IPS DF 4.7 (cell line): ENCODE data around the gene ZDHHC19.
"Not testable (repeated sequence)": the region's sequence is repeated elsewhere in the genome, so short reads cannot be mapped to it uniquely, and the experiment has no call there.

Experiments
- DNase-seq: peaks from one replicate; pipeline ENCODE4 v3.0.0-alpha.2; 2013; ENCODE audit warnings: low spot score; ENCODE audit errors: extremely low read depth

ZDHHC19 gene, protein sequence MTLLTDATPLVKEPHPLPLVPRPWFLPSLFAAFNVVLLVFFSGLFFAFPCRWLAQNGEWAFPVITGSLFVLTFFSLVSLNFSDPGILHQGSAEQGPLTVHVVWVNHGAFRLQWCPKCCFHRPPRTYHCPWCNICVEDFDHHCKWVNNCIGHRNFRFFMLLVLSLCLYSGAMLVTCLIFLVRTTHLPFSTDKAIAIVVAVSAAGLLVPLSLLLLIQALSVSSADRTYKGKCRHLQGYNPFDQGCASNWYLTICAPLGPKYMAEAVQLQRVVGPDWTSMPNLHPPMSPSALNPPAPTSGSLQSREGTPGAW

DNA sequence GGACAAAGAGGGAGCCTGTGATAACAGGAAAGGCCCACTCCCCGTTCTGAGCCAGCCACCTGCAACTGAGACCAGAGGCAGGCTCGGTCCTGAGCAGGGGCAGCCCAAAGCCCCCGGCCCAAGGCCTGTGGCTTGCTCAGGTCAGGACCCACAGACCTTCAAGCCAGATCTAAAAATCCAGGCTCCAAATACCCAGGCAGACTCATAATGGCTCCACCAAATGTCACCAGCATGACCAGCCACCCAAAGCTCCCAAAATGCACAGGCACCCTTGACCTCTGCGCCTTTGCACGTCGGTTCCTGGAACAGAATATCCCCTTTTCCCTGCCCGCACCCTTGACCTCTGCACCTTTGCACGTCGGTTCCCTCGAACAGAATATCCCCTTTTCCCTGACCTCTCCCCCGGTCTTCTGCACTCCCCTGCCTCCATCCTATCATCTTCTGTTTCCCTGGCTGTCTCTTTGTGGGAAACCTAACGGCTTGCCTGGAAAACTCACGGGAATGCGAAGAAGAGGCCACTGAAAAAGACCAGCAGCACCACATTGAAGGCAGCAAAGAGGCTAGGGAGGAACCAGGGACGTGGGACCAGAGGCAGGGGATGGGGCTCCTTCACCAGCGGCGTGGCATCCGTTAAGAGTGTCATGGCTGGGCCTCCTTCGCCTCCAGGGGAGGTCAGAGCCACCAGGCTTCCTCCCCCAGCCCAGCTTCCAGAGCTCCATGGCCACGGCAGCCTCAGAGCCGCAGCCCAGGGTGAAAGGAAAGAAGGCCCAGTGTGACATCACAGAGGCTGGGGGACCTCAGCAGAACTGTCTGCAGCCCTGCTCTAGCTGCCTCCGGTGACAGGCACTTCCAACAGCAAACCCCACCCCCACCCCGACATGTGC is at the start of gene ZDHHC19:
Gene ZDHHC19 (minus strand): TSS at position 728 of the 884 bp plus-strand sequence. CDS start 85 bp downstream, at position 643.
- no peak for DNase-seq

DNA sequence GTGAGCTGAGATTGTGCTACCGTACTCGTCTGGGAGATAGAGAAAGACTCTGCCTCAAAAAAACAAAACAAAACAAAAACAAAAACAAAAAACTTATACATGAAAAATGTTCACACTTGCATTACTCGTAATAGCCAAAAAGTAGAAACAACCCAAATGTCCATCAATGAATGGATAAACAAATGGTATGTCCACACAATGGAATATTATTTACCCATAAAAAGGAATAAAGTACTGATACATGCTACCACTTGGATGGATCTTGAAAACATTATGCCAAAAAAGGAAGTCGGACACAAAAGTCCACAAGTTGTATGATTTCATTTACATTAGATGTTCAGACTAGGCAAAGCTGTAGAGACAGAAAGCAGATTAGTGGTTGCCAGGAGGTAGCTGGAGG is 49.6 kb upstream of the ZDHHC19 start:
- DNase-seq, result no peak

DNA sequence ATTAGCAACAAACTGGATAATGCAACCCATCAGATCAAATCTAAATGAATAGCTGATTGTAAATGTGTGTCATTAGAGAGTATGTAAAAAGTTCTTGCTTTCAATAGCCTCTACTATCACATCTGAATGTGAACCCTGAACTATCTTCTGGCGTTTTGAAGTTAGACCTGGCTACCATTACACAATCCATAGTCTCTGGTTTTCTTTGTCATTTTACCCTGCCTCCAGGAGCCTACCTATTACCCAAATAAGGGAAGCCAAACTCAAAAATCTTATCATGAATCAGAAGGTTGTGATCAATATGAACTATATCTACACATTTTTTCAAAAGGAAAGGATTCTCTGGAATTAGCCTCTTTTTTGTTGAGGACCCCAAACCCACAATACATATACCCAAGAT is 44.6 kb upstream of the ZDHHC19 start:
- DNase-seq, result no peak

DNA sequence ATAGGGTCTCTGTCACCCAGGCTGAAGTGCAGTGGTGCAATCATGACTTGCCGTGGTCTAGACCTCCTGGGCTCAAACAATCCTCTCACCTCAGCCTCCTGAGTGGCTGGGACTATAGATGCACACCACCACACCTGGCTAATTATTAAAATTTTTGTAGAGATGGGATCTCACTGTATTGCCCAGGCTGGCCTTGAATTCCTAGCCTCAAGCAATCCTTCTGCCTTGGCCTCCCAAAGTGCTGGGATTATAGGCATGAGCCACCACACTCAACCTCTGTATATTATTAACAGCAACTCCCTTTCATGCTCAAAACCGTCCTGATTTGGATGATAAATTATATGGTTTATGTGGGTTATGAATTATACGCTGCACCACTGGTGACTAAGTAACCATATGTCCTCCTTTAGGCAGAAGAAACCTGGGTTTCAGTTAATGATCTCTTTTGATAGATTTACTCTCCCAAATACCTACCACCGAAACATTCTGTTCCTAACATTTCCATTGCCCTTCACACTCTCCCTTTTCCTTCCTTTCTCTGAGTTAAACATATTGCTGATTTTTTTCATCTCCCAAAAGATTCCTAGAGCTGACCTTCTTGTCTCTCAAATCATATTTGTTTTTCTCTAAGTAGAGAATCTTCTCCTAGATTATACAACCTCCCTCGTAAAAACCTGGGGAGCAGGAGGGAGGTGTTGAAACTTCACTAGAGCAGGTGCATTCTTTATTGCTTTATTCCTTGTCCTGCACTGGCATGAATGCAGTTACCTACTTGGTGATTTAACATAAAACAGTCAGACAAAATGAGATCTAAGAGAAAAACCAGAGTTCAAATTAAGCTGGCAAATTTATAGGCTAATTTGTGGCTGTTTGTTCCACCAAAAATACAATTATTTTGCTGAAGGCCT is 43.4 kb upstream of the ZDHHC19 start:
- no peak for DNase-seq

DNA sequence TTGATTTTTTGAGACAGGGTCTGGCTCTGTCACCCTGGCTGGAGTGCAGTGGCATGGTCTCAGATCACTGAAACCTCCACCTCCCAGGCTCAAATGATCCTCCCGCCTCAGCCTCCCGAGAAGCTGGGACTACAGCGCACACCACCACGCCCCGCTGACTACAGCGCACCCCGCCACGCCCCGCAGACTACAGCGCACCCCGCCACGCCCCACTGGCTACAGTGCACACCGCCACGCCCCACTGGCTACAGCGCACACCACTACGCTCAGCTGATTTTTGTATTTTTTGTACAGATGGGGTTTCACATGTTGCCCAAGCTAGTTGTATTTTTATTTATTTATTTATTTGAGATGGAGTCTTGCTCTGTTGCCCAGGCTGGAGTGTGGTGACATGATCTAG is 40.7 kb upstream of the ZDHHC19 start:
- DNase-seq, result no peak

DNA sequence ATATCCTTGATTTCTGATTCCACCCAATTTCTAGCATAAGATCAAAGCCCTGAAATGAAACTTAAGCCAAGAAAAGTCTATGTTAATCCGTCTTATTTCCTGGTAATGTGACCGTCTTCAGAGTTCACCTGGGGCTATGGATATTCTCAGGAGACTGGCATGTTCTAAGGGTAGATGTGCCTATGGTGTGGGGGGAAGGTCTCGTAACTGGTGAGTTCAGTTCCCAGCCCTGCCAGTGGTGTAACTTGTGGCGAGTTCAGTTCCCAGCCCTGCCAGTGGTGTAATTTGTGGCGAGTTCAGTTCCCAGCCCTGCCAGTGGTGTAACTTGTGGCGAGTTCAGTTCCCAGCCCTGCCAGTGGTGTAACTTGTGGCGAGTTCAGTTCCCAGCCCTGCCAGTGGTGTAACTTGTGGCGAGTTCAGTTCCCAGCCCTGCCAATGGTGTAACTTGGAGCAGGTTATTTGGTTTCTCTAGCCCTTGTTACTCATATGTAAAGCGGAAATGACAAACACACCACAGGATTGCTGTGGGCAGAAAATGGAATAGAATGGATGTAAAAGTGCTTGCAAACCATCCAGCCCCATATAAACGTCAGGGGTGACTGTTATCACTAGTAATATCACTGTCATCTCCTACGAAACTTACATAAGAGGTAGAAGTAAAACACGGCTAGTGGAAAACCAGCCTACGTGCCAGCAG is 35.6 kb upstream of the ZDHHC19 start:
- no peak for DNase-seq

DNA sequence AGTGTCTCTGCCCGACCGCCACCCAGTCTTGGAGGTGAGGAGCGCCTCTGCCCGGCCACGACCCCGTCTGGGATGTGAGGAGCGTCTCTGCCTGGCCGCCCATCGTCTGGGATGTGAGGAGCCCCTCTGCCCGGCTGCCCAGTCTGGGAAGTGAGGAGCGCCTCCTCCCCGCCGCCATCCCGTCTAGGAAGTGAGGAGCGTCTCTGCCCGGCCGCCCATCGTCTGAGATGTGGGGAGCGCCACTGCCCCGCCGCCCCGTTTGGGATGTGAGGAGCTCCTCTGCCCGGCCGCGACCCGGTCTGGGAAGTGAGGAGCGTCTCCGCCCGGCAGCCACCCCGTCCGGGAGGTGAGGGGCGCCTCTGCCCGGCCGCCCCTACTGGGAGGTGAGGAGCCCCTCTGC is 33.0 kb upstream of the ZDHHC19 start:
- DNase-seq, result not testable (repeated sequence)

DNA sequence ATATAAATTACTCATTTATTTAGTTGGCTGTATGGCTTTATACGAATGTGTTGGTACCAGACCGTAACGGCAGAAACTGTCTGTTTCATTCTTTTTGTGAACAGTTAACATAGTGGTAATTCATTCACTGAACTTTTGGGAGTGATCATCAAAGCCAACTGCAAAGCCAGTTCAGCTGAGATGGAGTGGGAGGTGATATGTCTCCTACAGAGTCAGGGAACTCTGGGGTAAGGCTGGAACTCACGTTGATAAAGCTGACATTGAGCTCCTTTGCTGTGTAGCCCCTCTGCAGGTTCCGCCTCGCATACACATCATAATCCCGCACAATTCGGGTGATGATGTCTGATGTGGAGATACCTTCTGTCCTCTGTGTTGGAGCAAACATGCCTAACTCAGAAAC is 30.5 kb upstream of the ZDHHC19 start:
- no peak for DNase-seq

DNA sequence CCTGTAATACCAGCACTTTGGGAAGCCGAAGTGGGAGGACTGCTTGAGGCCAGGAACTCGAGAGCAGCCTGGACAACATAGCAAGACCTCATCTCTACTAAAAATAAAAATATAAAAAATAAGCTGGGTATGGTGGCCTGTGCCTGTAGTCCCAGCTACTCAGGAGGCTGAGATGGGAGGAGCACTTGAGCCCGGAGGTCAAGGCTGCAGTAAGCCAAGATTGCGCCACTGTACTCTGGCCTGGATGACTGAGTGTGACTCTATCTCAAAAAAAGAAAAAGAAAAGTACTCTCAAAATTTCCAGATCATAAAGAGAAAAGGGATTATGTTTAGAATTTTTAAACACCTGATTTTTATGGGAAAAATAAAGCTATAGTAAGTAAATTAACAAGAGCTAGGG is 29.2 kb upstream of the ZDHHC19 start:
- DNase-seq, result no peak

DNA sequence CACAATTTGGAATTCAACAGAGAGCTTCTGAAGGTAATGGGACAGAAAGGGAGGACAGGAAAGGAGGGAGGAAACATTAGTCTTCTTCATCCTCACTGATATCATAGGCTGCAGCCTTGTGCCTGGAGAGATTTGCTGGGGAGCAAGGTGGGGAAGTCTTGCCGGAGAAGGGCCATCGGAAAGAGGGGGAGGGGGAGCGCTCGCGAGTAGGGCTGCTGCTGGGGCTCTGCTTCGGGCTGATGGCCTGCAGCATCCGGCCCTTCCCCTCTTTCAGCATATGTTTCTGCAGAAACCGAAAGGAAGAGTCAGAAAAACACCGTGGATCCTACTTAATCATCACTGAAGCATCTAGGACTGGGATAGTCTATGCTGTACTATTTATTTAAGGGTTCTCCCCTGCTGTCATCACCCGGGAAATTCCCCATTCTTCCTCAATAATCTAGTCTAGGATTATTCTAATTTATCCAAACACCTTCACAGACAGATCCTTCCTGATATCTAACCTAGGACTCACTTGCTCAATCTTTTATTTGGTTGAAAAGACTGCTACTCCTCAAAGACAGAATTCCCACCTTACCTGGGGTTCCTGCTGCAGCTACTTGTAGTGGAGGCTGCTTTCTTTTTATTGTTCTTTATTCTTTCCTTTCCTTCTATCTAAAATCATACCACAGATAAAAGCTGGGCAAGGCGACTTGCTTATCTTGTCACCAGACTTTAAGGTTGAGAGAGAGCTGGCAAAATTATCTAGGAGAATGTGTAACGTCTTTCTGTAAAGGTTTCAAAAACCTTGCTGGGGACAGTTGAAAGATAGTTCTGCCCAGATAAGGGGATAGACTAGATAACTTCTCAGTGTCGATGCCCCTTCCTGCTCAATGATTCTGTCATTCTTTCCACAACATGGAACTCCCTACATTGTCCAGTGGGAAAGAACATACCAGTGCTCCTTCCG is 27.7 kb upstream of the ZDHHC19 start:
- no peak for DNase-seq

DNA sequence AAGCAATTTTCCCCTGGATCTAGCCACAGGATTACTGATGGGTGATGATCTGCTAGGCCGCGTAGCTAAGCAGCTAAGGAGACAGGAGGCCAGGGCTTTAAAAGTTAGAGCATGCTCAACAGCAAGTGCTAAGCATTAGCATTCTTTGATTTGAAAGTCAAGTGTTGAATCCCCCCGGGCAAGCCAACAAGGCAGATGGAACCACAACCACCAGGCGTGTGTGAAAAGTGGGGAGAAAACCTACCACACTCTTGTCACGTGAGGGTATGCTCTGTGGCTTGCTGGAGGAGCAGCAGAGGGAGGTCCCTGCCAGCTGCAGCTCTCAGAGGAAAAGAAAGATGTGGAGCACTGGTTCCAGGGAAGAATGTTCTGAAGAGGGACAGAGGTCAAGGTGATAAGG is 26.0 kb upstream of the ZDHHC19 start:
- DNase-seq, result no peak

DNA sequence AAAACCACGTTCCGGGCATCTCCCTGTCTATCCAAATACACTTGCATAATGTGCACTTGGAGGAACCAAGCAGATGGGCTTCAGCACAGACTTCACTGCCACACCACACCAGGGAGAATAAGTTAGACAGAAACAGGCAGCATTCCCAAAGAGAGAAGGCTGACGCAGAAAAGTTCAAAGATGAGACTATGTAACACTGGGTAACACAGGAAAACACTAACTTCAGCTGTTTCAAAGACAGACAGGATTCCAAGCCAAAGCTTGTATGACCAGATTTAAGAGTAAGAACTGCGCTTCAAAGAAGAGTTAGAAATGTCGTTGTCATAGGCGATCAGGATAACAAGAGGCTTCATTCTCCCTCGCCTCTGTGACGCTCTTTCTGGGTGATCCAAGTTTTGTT is 25.0 kb upstream of the ZDHHC19 start:
- no peak for DNase-seq

DNA sequence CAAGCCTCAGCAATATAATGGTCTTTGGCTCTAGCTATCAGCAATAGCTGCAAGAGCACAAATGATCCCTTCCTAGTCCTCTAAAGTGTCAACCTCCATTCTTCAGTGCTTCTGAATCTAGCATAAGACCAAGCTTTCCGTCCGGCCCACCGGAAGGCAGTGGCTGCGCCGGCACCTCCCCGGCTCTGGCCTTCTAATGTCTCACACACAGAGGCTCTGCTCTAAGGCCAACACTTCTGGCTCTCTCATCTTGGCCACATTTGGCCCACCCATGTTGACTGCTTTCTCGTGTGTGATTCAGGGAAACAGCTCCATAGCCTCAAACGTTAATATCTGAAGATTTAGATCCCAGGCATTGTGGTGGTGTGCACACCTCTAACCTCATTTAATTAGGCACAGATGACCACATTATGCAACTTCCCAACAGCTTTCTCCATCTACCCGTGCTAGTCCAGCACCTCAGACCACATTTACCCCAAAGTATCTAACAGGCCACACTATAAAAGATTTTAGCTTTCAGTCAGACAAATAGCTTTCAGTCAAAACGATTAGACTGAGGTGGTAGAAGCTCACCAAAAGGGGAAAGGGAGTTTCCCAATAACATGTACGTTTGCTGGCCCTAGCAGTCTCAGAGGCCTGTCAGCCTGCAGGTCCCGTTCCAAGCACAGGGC is 24.4 kb upstream of the ZDHHC19 start:
- no peak for DNase-seq

DNA sequence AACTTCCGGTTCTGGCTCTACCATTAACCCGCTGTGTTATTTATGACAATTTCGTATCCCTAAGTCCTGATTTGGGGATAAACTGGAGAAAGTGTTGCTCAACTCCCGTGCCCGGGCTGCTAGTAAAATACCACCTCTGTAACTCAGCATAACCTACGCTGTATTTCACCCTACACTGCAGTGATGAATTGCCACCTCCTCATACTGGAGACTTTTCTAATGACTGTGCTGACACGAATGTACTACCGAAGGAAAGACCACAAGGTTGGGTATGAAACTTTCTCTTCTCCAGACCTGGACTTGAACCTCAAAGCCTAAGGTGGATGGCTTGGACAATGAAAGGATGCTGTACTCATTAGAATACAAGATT is 21.7 kb upstream of the ZDHHC19 start:
- no peak for DNase-seq

DNA sequence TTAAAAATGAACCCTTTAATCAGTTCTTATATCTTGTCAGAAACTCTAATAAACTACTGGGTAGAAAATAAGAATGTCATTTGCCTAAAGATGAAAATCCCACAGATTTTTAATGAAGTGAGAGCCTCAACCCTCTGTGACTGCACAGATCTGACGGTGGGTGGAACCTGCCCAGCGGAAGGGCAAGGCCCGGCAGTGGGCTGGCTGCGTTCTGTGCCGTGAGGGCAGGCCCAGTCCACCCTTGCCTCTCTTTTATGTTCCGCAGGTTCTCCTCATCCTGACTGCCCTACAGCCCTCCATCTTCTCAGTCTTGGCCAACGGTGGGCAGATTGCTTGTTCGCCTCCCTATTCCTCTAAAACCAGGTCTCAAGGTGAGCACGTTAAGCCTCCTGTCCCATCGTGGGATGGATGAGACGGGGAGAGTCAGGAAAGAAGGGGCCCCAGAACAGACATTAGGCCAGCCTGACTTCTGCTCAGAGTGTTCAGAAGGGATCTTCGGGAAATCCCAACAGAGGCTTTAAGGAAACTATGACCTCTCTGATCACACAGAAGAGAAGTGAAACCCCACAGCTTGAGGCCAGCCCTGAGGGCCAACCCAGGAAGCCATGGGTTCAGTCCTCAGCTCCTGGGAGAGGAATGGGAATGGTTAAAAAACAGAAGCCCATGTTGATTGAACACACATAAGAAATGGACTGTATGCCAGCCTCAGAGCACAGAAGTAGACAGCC is 21.1 kb upstream of the ZDHHC19 start:
- DNase-seq, result no peak

DNA sequence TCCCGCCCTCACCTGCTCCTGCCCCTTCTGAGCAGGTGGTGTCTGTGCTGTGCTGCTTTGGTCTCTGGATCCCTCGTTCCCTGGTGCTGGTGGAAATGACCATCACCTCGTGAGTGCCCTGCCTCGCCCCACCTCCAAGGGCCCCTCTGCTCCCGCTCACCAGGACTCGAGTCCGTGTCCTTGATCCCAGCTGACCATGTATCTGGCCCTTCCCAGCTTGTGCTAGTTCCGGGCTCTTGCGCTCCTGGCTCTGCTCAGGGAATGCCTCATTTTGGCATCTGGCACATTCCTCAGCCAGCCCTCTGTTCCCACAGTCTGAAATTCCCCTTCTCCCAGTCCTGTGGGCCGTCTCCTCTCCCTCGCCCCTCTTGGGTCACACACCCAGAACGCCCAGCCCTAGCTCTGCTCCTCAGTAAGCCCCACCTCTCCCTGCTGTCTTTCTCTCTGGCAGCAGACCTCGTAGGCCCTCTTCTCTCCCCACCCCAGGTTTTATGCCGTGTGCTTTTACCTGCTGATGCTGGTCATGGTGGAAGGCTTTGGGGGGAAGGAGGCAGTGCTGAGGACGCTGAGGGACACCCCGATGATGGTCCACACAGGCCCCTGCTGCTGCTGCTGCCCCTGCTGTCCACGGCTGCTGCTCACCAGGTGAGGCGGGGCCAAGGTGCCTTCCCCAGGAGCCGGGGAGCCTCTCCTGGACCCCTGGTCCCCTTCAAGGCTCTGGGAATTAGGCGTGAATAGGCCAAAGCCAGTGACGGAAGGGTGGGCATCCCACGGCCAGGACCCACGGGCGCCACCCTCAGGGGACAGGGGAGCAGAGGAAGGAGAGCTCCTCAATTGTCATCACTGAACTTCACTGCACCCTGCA is 16.7 kb upstream of the ZDHHC19 start:
- DNase-seq, result no peak

DNA sequence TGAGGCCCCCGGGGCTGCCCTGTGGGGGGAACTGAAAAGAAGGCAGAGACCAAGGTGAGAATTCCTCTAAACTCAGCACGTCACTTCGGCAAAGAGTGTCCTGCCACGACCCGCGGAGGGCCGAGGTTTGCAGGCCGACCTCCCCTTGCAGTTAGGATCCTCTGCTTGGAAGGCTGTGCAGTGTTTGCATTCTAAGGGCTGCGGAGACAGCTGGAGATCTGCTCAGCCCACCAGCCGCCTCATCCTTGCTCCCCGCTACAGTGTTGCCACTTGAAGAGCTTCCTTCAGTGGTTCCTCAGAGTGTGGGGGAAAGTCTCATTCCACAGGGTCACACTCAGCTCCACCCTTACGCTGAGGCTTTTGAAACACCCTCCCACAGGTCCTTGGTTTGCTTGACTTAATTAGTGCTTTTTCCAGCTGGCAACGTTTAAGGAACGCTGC is 15.9 kb upstream of the ZDHHC19 start:
- DNase-seq, result no peak
